Memory B cell (primary cell): ENCODE data around the gene GPR137.

Experiments
- ATAC-seq: fragments of 150-1000 bp; cut with Tn5 transposase; 2 replicates; pipeline ENCODE4 v1.10.0; 2021; ENCODE audit warnings: low read depth, mild to moderate bottlenecking, moderate library complexity
- DNase-seq, 2 donors: peaks; one replicate each; pipeline ENCODE4 v3.0.0; 2022; ENCODE audit warnings: low spot score in 2 of 2
- H3K27ac Mint-ChIP-seq: one replicate; pipeline ENCODE4 v1.8.0; 2022; ENCODE audit warnings: mild to moderate bottlenecking, moderate library complexity, mixed read lengths
- H3K27me3 Mint-ChIP-seq: one replicate; pipeline ENCODE4 v1.8.0; 2022; ENCODE audit warnings: mixed read lengths
- H3K36me3 Mint-ChIP-seq: one replicate; pipeline ENCODE4 v1.8.0; 2022; ENCODE audit warnings: mild to moderate bottlenecking, mixed read lengths
- H3K4me1 Mint-ChIP-seq: one replicate; pipeline ENCODE4 v1.8.0; 2022; ENCODE audit warnings: mixed read lengths
- H3K4me3 Mint-ChIP-seq: one replicate; pipeline ENCODE4 v1.8.0; 2022; ENCODE audit warnings: mild to moderate bottlenecking, moderate library complexity, mixed read lengths
- H3K9me3 Mint-ChIP-seq: one replicate; pipeline ENCODE4 v1.8.0; 2022; ENCODE audit warnings: mixed read lengths

The GPR137 gene

DNA sequence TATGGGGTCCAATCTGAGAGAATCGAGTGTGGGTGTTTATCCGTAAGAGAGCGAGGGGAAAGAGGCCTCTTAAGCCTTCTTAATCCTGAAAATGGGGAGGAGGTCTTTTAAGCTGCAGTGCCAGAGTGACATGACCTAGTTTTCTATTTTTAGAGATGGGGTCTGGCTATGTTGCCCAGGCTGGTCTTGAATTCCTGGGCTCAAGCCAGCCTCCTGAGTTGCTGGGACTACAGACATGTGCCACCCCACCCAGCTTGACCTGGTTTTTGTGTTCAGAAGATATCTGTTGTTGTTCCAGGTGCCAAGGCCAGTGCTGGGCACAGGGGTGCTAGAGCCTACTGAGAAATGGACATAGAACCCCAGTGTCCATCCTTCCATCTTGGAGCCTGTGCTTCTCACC is 2.6 kb upstream of the GPR137 start:
- no peak for DNase-seq
- H3K27ac Mint-ChIP-seq: peak overlapping the region; percentile 99
- peak overlapping the region; percentile 51 for H3K4me3 Mint-ChIP-seq
- ATAC-seq: no peak
- peaks cover 11% of the 10 kb centered on the region for H3K36me3 Mint-ChIP-seq
- no peaks in the 10 kb centered on the region for H3K27me3 Mint-ChIP-seq
- H3K4me1 Mint-ChIP-seq: peaks cover 13% of the 10 kb centered on the region
- no peaks in the 10 kb centered on the region for H3K9me3 Mint-ChIP-seq

DNA sequence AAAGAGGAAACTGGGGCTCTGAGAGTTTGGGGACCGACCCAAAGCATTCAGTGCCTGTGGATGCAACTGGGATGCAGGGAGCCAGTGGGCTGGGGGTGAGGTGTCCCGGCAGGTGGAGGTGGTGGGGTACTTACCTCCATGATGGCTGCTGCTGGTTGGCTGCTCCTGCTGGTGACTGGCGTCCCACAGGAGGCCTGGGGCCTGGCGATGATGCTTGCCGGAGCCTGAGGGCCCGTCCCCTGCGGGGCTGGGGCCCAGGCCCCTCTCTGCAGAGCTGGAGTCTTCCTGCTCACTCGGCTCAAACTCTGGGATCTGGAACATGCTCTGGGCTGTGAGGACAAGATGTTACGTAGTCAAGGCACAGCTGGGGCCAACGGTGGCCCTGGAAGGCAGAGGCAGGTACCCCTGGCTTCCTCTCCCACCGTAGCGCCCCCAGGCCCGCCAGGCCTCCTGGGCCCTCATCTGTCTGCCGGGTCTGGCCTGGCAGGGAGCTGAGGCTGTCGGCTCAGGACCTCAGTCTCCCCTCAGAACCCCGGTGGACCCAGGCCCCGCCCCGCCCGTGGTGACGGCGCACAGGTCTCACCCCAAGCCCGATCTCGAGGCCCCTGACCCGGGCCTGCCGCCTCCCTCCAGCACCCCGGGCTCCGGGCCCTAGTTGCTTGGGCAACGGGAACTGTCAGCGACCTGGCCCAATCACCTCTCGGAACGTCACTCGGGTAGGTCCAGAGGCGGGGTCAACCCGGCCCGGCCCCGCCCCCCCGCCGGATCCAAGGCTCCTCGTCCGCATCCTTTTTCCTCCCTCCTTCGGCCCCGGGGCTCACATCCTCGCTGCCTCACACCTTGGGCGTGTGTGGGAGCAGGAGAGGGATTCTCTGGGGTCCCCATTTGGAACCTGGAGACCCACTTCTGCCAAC is 1.3 kb upstream of the GPR137 start, which contains the start of gene BAD:
Gene BAD, minus strand, starts transcription at position 618 of the 914 bp plus-strand sequence. Its CDS starts 297 bp downstream, at position 321.
- H3K27ac Mint-ChIP-seq: peak within 1 kb of the TSS; percentile 99
- peak; percentile 74 for ATAC-seq
- peaks cover 6% of the 10 kb centered on the region for H3K36me3 Mint-ChIP-seq
- DNase-seq: peak; percentile 80 to 87
- H3K4me3 Mint-ChIP-seq: peak within 1 kb of the TSS; percentile 97
- H3K27me3 Mint-ChIP-seq: no peaks in the 10 kb centered on the region
- no peaks in the 10 kb centered on the region for H3K9me3 Mint-ChIP-seq
- peaks cover 13% of the 10 kb centered on the region for H3K4me1 Mint-ChIP-seq

DNA sequence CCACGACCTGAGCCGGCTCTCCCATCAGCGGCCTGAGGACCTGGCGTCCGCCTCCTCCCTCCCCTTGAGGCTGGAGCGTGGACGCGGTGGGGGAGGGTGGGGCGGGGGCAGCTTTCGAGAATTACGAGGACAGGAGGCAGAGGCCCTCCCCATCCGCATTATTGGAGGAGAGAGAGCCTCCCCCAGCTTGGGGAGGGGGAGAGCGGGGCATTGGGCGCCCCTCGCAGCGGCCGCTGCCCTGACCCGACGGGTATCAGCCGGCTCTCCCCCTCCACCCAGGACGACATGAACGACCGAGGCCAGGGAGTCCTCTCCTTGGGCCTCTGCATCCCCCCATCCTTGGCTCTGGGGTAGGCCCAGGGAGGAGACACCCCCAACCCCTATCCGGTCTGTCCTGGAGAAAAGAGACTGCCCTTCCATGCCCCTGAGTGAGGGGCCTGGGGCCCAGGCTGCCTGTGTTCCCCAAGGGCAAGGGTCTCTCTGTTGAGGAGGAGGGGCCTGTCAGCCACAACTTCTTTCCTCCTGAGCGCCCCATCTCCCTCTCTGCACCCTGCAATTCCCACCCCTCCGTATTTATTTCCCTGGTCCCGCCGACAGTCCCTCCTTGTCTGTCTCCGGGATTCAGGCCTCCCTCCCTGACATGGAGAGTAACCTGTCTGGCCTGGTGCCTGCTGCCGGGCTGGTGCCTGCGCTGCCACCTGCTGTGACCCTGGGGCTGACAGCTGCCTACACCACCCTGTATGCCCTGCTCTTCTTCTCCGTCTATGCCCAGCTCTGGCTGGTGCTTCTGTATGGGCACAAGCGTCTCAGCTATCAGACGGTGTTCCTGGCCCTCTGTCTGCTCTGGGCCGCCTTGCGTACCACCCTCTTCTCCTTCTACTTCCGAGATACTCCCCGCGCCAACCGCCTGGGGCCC is 495 bp downstream of the GPR137 start:
- DNase-seq: no peak

DNA sequence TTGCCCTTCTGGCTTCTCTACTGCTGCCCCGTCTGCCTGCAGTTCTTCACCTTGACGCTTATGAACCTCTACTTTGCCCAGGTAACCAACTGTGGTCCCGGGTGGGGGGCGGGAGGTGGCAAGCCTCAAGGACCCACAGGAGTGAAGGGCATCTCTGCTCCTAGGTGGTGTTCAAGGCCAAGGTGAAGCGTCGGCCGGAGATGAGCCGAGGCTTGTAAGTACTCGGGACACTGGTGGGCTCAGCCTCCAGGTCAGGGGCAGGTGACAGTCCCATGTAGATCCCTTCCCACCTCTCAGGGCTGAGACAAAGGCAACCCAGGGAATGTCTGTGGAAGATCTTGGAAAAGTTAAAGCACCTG is 1.1 kb downstream of the GPR137 start:
- Mint-ChIP-seq H3K9me3 (no peaks in the 10 kb centered on the region), H3K27me3 (peaks cover 5% of the 10 kb centered on the region), H3K4me1 (peaks cover 17% of the 10 kb centered on the region), H3K27ac (peak overlapping the region; percentile 79), H3K4me3 (peak overlapping the region; percentile 87), H3K36me3 (peaks cover 3% of the 10 kb centered on the region)
- ATAC-seq: no peak
- DNase-seq: no peak

More for the DNA sequence above, 495 bp downstream of the GPR137 start:
- Mint-ChIP-seq H3K4me3 (peak overlapping the region; percentile 97), H3K4me1 (peaks cover 17% of the 10 kb centered on the region), H3K27me3 (peaks cover 5% of the 10 kb centered on the region), H3K9me3 (no peaks in the 10 kb centered on the region), H3K27ac (peak overlapping the region; percentile 99), H3K36me3 (peaks cover 5% of the 10 kb centered on the region)
- no peak for ATAC-seq

DNA sequence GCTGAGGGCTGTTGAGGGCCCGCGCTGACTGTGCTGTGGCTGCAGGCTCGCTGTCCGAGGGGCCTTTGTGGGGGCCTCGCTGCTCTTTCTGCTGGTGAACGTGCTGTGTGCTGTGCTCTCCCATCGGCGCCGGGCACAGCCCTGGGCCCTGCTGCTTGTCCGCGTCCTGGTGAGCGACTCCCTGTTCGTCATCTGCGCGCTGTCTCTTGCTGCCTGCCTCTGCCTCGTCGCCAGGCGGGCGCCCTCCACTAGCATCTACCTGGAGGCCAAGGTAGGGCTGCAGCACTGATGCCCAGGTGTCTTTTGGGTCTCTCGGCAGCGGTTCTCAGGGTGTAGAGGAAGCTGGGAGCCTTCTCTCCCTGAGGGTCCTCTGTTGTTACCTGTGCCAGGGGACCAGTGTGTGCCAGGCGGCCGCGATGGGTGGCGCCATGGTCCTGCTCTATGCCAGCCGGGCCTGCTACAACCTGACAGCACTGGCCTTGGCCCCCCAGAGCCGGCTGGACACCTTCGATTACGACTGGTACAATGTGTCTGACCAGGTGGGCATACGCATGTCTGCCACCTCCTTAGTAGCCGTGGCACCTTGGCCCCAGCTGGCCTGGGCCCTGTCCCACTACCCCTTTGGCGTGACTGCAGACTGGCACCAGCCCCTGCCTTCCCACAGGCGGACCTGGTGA is 2.2 kb downstream of the GPR137 start:
- no peaks in the 10 kb centered on the region for H3K36me3 Mint-ChIP-seq
- no peak overlapping the region for H3K27ac Mint-ChIP-seq
- H3K9me3 Mint-ChIP-seq: no peaks in the 10 kb centered on the region
- H3K4me3 Mint-ChIP-seq: no peak overlapping the region
- DNase-seq: no peak
- H3K4me1 Mint-ChIP-seq: peaks cover 18% of the 10 kb centered on the region
- H3K27me3 Mint-ChIP-seq: peaks cover 7% of the 10 kb centered on the region
- no peak for ATAC-seq

DNA sequence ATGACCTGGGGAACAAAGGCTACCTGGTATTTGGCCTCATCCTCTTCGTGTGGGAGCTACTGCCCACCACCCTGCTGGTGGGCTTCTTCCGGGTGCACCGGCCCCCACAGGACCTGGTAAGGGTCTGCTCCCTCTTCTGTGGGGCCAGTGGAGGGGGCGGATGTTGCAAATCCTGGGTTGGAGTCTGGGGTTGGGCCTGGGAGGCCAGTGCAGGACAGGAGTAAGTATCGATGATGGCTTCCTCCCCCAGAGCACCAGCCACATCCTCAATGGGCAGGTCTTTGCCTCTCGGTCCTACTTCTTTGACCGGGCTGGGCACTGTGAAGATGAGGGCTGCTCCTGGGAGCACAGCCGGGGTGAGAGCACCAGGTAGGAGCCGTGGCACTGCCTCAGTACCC is 2.7 kb downstream of the GPR137 start:
- no peak for ATAC-seq
- Mint-ChIP-seq H3K36me3 (no peaks in the 10 kb centered on the region), H3K4me1 (peaks cover 16% of the 10 kb centered on the region), H3K27me3 (peaks cover 10% of the 10 kb centered on the region), H3K27ac (no peak overlapping the region), H3K9me3 (no peaks in the 10 kb centered on the region), H3K4me3 (no peak overlapping the region)
- DNase-seq: no peak

DNA sequence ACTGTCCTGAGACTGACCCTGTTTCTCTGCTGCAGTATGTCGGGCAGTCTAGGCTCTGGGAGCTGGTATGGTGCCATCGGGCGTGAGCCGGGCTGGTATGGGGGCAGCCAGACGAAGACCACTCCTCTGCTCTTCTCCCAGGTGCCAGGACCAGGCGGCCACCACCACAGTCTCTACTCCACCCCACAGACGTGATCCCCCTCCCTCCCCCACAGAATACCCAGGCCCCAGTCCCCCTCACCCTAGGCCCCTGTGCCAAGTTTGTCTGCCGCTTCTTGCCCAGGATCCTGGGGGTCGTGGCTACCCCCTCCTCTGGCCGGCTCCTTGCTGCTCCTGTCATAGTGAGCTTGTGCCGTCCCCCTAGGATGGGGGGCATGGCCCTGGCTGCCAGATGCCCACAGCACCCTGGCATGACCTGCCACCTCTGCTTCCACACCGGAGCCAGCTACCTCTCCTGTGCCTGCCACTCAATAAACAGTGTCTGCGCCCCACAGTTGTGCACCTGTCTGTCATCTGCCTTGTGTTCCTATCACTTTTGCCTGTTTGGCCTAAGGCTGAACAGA is 3.4 kb downstream of the GPR137 start:
- ATAC-seq: no peak
- no peaks in the 10 kb centered on the region for H3K9me3 Mint-ChIP-seq
- no peak for DNase-seq
- H3K36me3 Mint-ChIP-seq: no peaks in the 10 kb centered on the region
- H3K4me3 Mint-ChIP-seq: no peak overlapping the region
- peaks cover 14% of the 10 kb centered on the region for H3K4me1 Mint-ChIP-seq
- peaks cover 13% of the 10 kb centered on the region for H3K27me3 Mint-ChIP-seq
- H3K27ac Mint-ChIP-seq: no peak overlapping the region

DNA sequence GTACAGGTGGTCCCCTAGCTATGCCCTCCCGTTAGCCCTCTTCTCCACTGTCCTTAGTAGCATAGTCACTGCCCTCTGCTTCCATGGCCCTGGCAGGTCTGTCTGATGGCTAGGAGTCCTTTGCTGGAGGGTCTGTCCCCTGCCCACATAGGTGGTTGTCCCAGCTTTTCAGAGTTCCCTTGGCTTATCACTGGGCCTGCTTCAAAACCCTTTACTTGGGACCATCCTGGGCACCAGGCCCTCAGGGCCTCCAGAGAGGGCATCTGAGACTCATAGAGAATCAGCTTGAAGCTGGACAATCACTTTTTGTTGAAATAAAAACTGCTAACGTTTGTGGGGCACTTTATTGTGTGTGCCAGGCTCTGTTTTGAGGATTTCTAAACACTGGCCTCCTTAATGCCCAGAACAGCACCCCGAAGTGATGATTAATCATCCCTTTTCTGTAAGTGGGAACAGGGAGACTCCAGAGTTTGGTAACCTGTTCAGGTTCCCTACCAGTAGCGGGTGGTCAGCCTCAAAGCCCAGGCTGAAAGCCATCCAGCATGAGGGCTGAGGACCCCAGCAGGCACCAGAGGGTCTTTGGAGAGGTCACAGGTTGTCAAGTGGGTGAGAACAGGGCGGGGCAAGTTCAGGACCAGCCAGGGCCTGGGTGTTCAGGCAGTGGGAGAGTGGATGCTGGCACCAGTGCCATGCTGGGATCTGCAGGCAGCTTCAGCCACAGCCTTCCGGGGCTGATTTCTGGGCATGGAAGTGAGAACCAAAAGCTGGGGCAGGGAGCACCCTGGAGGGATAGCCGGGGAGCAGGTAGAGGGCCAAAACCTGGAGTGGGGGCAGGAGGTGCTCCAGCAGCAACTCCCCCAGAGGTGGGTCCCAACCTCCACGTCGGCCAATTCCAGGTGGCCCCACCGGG is 5.0 kb downstream of the GPR137 start:
- no peak overlapping the region for H3K27ac Mint-ChIP-seq
- no peaks in the 10 kb centered on the region for H3K9me3 Mint-ChIP-seq
- DNase-seq (no peak), ATAC-seq (no peak)
- H3K4me1 Mint-ChIP-seq: peaks cover 14% of the 10 kb centered on the region
- no peaks in the 10 kb centered on the region for H3K36me3 Mint-ChIP-seq
- H3K27me3 Mint-ChIP-seq: peaks cover 19% of the 10 kb centered on the region
- H3K4me3 Mint-ChIP-seq: peak overlapping the region; percentile 87

DNA sequence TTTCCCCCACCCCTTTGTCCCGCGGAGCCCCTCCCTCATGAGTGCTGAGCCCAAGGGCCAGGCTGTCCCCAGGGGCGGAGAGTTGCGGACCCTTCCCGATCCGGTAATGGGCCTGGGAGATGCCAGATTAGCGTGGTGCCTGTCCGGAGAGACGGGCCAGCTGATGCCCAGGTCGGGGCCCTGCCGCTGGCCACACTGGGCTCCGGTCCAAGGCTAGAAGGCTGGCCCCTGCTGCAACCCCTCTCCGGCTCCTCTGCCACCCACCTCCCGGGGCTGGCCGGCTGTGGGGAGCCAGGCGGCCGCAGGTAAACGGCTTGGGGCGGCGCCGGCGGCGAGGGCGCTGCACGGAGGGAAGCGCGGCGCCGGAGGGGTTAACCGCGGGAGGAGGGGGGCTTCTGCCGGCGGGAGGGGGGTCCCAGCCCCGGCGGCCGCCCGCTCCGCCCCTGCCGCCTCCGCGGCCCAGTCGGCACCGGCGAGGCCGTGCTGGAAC is 5.7 kb downstream of the GPR137 start, which contains the start of gene KCNK4:
Gene KCNK4, plus strand, starts transcription at position 41 of the 490 bp plus-strand sequence. CDS start 1,717 bp downstream, outside the sequence.
- no peaks in the 10 kb centered on the region for H3K36me3 Mint-ChIP-seq
- no peak for ATAC-seq
- H3K27ac Mint-ChIP-seq: no peak within 1 kb of the TSS

DNA sequence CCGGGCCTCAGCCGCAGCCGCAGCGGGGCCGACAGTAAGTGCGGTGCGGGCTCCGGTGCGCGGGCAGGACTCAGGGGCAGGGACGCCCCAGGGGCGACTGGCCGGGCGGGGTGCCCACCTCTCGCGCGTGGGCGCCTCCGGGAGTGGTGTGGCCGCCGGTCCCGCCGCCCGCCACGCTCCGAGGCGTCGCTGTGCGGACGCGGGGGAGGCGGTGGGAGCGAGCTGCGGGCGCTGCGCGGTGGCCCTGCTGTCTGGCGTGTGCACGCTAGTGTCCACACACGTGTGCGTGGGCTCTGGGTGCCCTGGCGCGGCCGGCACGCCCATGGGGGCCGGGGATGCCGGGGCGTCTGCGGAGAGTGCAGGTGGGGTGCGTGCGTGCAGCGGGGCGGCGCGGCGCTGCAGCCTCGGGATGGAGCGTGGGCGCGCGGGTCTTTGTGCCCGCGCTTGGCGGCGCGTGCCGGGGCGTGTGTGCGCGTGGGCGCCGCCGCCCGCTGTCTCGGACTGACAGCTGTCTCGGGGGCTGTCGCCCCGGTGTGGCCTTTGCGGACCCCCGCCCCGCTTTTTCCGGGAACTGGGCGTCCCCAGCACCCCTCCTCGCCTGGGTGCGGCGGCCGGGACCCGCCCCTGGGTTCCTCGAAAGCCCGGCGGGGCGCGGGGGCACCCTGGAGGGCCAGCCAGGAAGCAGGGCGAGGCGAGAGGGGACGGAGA is 6.3 kb downstream of the GPR137 start:
- Mint-ChIP-seq H3K27me3 (peaks cover 24% of the 10 kb centered on the region), H3K27ac (no peak overlapping the region), H3K9me3 (no peaks in the 10 kb centered on the region), H3K36me3 (no peaks in the 10 kb centered on the region), H3K4me1 (peaks cover 7% of the 10 kb centered on the region), H3K4me3 (no peak overlapping the region)
- no peak for DNase-seq
- peak; percentile 69 for ATAC-seq

More for the DNA sequence above, 5.7 kb downstream of the GPR137 start, which contains the start of gene KCNK4:
- Mint-ChIP-seq H3K4me3 (peak within 1 kb of the TSS; percentile 87), H3K9me3 (no peaks in the 10 kb centered on the region), H3K4me1 (peaks cover 13% of the 10 kb centered on the region), H3K27me3 (peaks cover 21% of the 10 kb centered on the region)
- no peak for DNase-seq

DNA sequence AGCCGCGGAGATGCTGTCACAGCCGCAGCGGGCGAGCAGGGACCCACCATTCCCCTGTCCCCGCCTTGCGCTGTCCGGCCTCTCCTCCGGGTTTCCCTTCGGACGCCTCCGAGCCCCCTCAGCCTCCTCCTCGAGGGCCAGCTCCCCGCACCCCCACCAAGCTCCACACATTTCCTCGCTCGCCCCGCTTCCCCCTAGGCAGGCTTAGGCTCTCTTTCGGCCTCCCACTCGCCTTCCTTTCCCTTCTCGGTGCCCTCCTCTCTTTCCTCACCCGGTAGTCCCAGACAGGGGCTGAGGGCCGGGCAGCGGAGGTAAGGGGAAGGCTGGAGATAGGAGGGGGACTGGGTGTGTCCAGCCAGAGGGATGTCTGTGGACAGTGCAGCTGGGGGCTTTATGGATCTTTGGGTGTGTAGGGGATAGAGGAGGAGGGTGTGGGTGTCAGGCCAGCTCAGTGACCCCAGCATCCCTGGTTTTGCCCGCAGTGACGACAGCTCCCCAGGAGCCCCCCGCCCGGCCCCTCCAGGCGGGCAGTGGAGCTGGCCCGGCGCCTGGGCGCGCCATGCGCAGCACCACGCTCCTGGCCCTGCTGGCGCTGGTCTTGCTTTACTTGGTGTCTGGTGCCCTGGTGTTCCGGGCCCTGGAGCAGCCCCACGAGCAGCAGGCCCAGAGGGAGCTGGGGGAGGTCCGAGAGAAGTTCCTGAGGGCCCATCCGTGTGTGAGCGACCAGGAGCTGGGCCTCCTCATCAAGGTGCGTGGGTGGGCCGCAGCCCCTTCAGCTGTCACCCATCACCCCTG is 7.0 kb downstream of the GPR137 start:
- peaks cover 31% of the 10 kb centered on the region for H3K27me3 Mint-ChIP-seq
- H3K4me1 Mint-ChIP-seq: peaks cover 12% of the 10 kb centered on the region
- ATAC-seq (peak; percentile 26), DNase-seq (no peak)
- H3K9me3 Mint-ChIP-seq: no peaks in the 10 kb centered on the region
- no peaks in the 10 kb centered on the region for H3K36me3 Mint-ChIP-seq
- peak overlapping the region; percentile 79 for H3K4me3 Mint-ChIP-seq
- no peak overlapping the region for H3K27ac Mint-ChIP-seq
